GM06990 (cell line): ENCODE results near the gene EDN1.

Experiments
- DNase-seq: peaks from one replicate; pipeline ENCODE4 v3.0.0-alpha.2; 2011; ENCODE audit not compliant: insufficient read length; ENCODE audit errors: extremely low read depth
- H3K27me3 ChIP-seq: replicated peaks from 2 replicates; pipeline ENCODE4 v1.6.0; 2011; ENCODE audit warnings: low read length; ENCODE audit not compliant: control insufficient read depth, insufficient read depth
- H3K36me3 ChIP-seq: 2 replicates; pipeline ENCODE4 v1.5.1; 2011; ENCODE audit warnings: low read length; ENCODE audit not compliant: control insufficient read depth, insufficient read depth
- H3K4me3 ChIP-seq: replicated peaks from 2 replicates; pipeline ENCODE4 v1.5.1; 2011; ENCODE audit warnings: low read depth, mild to moderate bottlenecking, control low read depth, low read length
- TF ChIP-seq, protein P1 (sequence below): IDR thresholded peaks from 2 replicates; pipeline ENCODE4 v1.5.1; 2011; ENCODE audit warnings: low read length, control low read depth, mild to moderate bottlenecking, inconsistent platforms; ENCODE audit not compliant: insufficient read depth, poor library complexity, severe bottlenecking

The EDN1 gene

DNA sequence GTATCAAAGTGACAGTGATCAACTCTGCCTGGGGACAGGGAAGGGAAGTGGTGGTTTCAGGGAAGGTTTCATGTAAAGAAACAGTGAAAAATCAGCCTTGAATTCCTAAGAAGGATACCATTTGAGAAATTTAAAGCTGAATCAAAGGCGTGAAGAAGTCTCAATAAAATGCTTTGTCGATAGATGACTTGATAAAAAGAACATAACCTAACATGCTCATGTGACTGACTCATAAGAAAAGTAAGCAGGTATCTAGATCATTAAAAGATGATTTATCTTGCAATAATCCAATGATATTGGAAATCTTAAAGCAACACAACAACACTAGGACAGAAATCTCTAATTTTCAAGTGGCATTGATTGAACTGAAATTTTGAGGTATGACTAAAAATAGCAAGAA is 14.3 kb downstream of the EDN1 start:
- no peak overlapping the region for H3K4me3 ChIP-seq
- no peaks in the 10 kb centered on the region for H3K36me3 ChIP-seq
- TF ChIP-seq, protein P1, sequence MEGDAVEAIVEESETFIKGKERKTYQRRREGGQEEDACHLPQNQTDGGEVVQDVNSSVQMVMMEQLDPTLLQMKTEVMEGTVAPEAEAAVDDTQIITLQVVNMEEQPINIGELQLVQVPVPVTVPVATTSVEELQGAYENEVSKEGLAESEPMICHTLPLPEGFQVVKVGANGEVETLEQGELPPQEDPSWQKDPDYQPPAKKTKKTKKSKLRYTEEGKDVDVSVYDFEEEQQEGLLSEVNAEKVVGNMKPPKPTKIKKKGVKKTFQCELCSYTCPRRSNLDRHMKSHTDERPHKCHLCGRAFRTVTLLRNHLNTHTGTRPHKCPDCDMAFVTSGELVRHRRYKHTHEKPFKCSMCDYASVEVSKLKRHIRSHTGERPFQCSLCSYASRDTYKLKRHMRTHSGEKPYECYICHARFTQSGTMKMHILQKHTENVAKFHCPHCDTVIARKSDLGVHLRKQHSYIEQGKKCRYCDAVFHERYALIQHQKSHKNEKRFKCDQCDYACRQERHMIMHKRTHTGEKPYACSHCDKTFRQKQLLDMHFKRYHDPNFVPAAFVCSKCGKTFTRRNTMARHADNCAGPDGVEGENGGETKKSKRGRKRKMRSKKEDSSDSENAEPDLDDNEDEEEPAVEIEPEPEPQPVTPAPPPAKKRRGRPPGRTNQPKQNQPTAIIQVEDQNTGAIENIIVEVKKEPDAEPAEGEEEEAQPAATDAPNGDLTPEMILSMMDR: no peak
- H3K27me3 ChIP-seq: no peaks in the 10 kb centered on the region
- DNase-seq: no peak

- no peaks in the 10 kb centered on the region for H3K36me3 ChIP-seq
- TF ChIP-seq, protein P1: no peak
- H3K4me3 ChIP-seq: no peak overlapping the region
- no peaks in the 10 kb centered on the region for H3K27me3 ChIP-seq
- no peak for DNase-seq
Observed at GRCh38 chr6:12309070-12309469, 18.9 kb downstream of the EDN1 start.

GRCh38 chr6:12311106-12311505 is 20.9 kb downstream of the EDN1 start:
- no peak overlapping the region for H3K4me3 ChIP-seq

DNA sequence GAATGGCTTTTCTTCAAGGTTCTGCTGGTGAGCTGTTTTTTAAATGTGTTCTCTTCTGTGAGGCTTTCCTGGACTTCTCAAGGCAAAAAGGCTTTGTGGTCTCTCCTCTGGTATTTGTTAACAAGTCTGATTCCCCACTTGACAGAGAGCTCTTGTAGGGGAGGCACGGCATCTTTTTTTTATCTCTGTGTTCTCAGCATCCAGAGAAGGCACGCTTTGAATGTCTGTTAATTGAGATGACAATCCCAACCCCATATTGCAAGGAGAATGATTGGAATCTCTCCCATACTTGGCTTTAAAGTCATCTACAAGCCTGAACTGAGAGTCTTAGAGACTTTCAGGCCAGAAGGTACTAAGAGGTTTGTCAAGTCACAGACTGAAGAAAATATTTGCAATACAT is 22.6 kb downstream of the EDN1 start:
- H3K36me3 ChIP-seq: no peaks in the 10 kb centered on the region
- DNase-seq: no peak
- TF ChIP-seq, protein P1: no peak
- H3K4me3 ChIP-seq: no peak overlapping the region
- H3K27me3 ChIP-seq: no peaks in the 10 kb centered on the region

More at GRCh38 chr6:12311106-12311505, 20.9 kb downstream of the EDN1 start:
- TF ChIP-seq, protein P1: no peak
- DNase-seq: no peak
- Histone ChIP-seq H3K36me3 (no peaks in the 10 kb centered on the region), H3K27me3 (no peaks in the 10 kb centered on the region)

GRCh38 chr6:12313306-12313991 is 23.3 kb downstream of the EDN1 start:
- TF ChIP-seq, protein P1: no peak
- Histone ChIP-seq H3K4me3 (no peak overlapping the region), H3K27me3 (no peaks in the 10 kb centered on the region), H3K36me3 (no peaks in the 10 kb centered on the region)
- DNase-seq: no peak

GRCh38 chr6:12313992-12314589 is 23.9 kb downstream of the EDN1 start:
- TF ChIP-seq, protein P1: no peak
- no peaks in the 10 kb centered on the region for H3K27me3 ChIP-seq
- DNase-seq: no peak

More at GRCh38 chr6:12313992-12314589, 23.9 kb downstream of the EDN1 start:
- no peak overlapping the region for H3K4me3 ChIP-seq
- H3K36me3 ChIP-seq: no peaks in the 10 kb centered on the region
